ENCODE results near the gene MRC2. TPM values are rescaled to one million over a fixed set of nuclear protein-coding genes. Genes with fewer than 3 reads are reported as not detected.
A peak's percentile ranks its signal among the peaks of the same experiment; 100 is the strongest.

The MRC2 gene, protein sequence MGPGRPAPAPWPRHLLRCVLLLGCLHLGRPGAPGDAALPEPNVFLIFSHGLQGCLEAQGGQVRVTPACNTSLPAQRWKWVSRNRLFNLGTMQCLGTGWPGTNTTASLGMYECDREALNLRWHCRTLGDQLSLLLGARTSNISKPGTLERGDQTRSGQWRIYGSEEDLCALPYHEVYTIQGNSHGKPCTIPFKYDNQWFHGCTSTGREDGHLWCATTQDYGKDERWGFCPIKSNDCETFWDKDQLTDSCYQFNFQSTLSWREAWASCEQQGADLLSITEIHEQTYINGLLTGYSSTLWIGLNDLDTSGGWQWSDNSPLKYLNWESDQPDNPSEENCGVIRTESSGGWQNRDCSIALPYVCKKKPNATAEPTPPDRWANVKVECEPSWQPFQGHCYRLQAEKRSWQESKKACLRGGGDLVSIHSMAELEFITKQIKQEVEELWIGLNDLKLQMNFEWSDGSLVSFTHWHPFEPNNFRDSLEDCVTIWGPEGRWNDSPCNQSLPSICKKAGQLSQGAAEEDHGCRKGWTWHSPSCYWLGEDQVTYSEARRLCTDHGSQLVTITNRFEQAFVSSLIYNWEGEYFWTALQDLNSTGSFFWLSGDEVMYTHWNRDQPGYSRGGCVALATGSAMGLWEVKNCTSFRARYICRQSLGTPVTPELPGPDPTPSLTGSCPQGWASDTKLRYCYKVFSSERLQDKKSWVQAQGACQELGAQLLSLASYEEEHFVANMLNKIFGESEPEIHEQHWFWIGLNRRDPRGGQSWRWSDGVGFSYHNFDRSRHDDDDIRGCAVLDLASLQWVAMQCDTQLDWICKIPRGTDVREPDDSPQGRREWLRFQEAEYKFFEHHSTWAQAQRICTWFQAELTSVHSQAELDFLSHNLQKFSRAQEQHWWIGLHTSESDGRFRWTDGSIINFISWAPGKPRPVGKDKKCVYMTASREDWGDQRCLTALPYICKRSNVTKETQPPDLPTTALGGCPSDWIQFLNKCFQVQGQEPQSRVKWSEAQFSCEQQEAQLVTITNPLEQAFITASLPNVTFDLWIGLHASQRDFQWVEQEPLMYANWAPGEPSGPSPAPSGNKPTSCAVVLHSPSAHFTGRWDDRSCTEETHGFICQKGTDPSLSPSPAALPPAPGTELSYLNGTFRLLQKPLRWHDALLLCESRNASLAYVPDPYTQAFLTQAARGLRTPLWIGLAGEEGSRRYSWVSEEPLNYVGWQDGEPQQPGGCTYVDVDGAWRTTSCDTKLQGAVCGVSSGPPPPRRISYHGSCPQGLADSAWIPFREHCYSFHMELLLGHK (N-terminal part only)
- 10 to 100 TPM; 18.8 to 53.0 (median 20.6) TPM for total RNA-seq

DNA sequence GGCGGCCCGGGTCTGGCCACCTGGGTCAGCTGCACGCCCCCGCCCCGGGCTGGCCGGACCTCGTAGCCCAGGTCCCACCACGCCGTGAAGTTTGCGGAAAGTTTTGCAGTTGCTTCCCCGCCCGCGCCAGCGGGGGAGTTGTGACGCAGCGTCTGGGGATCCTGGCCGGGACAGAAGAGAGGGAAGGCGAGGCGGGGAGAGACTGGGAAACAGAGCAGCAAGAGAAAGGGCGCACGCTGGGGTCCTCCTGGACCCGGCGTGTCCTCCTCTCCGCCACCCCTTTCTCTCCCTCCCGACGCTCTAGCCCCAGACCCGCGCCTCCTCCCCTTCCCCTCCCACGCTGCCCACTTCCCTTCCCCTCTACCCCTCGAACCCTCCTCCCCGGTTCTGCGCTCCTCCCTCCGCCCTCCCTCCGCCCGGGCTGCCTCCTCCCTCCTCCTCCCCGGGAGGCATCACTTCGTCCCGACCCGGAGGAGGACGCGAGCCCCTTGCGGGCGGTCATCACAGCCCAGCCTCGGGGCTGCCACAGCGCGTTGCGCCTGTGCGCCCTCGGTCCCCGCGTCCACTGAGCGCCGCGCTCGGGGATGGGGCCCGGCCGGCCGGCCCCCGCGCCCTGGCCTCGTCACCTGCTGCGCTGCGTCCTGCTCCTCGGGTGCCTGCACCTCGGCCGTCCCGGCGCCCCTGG is at the start of gene MRC2:
MRC2 (plus strand) TSS at position 452 of the 685 bp plus-strand sequence; CDS start at position 585, 133 bp downstream.
- TF ChIP-seq POLR2A (IDR thresholded peaks at IDR 0.05) = no peak
- TF ChIP-seq, protein P1, sequence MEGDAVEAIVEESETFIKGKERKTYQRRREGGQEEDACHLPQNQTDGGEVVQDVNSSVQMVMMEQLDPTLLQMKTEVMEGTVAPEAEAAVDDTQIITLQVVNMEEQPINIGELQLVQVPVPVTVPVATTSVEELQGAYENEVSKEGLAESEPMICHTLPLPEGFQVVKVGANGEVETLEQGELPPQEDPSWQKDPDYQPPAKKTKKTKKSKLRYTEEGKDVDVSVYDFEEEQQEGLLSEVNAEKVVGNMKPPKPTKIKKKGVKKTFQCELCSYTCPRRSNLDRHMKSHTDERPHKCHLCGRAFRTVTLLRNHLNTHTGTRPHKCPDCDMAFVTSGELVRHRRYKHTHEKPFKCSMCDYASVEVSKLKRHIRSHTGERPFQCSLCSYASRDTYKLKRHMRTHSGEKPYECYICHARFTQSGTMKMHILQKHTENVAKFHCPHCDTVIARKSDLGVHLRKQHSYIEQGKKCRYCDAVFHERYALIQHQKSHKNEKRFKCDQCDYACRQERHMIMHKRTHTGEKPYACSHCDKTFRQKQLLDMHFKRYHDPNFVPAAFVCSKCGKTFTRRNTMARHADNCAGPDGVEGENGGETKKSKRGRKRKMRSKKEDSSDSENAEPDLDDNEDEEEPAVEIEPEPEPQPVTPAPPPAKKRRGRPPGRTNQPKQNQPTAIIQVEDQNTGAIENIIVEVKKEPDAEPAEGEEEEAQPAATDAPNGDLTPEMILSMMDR (IDR thresholded peaks at IDR 0.05) = no peak
- DNase-seq (ENCODE audit: low spot score in 2 of 2) = peak in 1 of 2 donors; percentile 92
- peak within 1 kb of the TSS; percentile 51 for H3K4me3 ChIP-seq (ENCODE audit: low read depth, poor library complexity, severe bottlenecking)
- intact Hi-C loops (cut with DNase I; ENCODE audit: low total_unique reads) = no loop called here
- WGBS, 2 donors = 0 to 2% methylated on average over 33 to 54 of the region's 68 CpGs

DNA sequence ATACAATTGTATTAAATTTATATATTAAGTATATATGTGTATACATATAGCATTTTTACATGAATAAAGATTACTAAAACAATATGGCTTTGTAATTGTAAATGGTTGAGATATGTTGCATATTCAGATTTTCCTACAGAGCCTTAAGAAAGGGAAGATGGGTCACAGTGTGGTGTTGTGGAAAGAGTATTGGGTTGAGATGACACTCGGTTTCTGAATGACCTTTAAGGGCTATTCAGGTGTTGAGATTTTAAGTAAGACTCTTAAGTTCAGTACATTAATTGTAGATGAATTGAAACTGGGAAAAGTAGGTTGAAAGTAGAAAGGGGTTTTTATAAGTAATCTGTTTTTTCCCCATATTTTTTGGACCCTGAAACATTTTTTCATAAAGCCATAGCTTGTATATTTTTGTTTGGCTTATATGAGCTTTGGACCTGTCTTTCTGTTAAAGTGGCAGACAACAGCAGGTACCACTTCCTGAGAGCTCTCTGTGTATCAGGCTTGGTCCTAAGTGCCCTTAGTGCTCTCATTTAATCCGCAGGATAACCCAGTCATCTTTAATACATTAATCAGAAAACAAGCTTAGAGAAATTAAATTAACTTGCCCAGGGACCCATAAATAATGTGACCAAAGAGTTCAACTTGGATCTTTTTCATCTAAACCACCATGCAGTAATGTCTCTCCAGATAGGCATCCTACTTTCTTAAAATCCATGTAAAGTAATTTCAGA is 48.5 kb upstream of the MRC2 start:
- WGBS, 2 donors = 90 to 91% methylated on average over 2 of the region's 2 CpGs
- TF ChIP-seq POLR2A (IDR thresholded peaks at IDR 0.05) = no peak
- TF ChIP-seq, protein P1 (IDR thresholded peaks at IDR 0.05) = no peak
- no peak for DNase-seq (ENCODE audit: low spot score in 2 of 2)
- H3K4me3 ChIP-seq (ENCODE audit: low read depth, poor library complexity, severe bottlenecking) = no peak overlapping the region
- intact Hi-C loops (cut with DNase I; ENCODE audit: low total_unique reads) = no loop called here

DNA sequence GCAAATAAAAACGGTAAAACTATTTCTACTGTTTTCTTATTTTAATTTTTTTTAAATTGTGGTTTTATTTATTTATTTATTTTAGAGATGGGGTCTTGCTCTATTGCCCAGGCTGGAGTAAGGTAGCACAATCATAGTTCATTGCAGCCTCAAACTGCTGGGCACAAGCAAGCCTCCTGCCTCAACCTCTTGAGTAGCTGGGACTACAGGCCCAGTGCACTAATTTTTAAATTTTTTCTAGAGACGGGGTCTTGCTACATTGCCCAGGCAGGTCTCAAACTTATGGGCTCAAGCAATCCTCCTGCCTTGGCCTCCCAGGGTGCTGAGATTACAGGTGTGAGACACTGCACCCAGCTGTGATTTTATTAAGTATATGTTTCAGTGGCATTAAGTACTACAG is 46.5 kb upstream of the MRC2 start:
- no peak overlapping the region for H3K4me3 ChIP-seq (ENCODE audit: low read depth, poor library complexity, severe bottlenecking)
- WGBS, 2 donors = 83 to 90% methylated on average over 2 of the region's 2 CpGs
- intact Hi-C loops (cut with DNase I; ENCODE audit: low total_unique reads) = no loop called here
- TF ChIP-seq, protein P1 (IDR thresholded peaks at IDR 0.05) = no peak
- TF ChIP-seq POLR2A (IDR thresholded peaks at IDR 0.05) = no peak
- no peak for DNase-seq (ENCODE audit: low spot score in 2 of 2)

DNA sequence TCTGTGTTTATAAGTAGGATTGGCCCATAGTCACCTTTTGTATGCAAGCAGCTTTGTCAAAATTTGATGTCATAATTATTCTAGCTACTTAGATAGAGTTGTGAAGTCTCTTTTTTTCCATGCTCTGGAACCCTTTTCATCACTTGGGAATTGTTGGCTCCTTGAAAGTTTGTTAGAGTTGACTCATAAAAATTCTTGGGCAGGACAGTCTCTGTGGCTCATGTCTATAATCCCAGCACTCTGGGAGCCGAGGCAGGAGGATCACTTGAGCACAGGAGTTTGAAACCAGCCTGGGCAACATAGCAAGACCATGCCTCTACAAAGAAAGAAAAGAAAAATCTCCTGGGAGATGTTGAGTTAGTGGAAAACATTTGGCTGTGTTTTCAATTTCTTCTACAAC is 45.7 kb upstream of the MRC2 start:
- DNase-seq (ENCODE audit: low spot score in 2 of 2) = no peak
- WGBS, 2 donors = 59 to 60% methylated on average over 1 of the region's 1 CpG
- TF ChIP-seq, protein P1 (IDR thresholded peaks at IDR 0.05) = no peak
- TF ChIP-seq POLR2A (IDR thresholded peaks at IDR 0.05) = no peak
- intact Hi-C loops (cut with DNase I; ENCODE audit: low total_unique reads) = no loop called here
- H3K4me3 ChIP-seq (ENCODE audit: low read depth, poor library complexity, severe bottlenecking) = no peak overlapping the region
